Common myeloid progenitor, CD34-positive (primary cell): ENCODE measurements around the gene GUCY1A1.

Experiments used
- CTCF ChIA-PET: fragments of 350-600 bp; sonication (Branson Sonifier 250); formaldehyde crosslinking; loops from one replicate; lab custom pipeline; 2021; ENCODE audit warnings: antibody characterized with exemption; lab: Charles Lee
- POLR2A ChIA-PET: fragments of 350-600 bp; sonication (Branson Sonifier 250); formaldehyde crosslinking; loops from one replicate; lab custom pipeline; 2021; ENCODE audit warnings: antibody characterized with exemption; lab: Charles Lee
- DNase-seq, 3 donors: peaks; one replicate each; pipeline versions ENCODE4 v3.0.0 to v3.0.0-alpha.2; 2013
- H3K27ac ChIP-seq, 2 experiments: 1 replicate in 1 of 2; 2 replicates in 1 of 2; pipeline ENCODE4 v1.7.0; 2013; ENCODE audit warnings: inconsistent platforms in 2 of 2, low read length in 2 of 2, mild to moderate bottlenecking in 2 of 2, low read depth in 1 of 2, moderate library complexity in 1 of 2; ENCODE audit not compliant: severe bottlenecking in 2 of 2, insufficient read depth in 1 of 2, poor library complexity in 1 of 2
- H3K27me3 ChIP-seq, 5 experiments: replicated peaks in 2 of 5; 1 replicate in 3 of 5; 2 replicates in 2 of 5; pipeline versions ENCODE4 v1.6.1 to v1.7.0; 2013; ENCODE audit warnings: low read length in 4 of 5, mild to moderate bottlenecking in 2 of 5, moderate library complexity in 2 of 5, inconsistent platforms in 1 of 5; ENCODE audit not compliant: insufficient read depth in 5 of 5, control insufficient read depth in 4 of 5
- H3K36me3 ChIP-seq, 4 experiments: 1 replicate in 2 of 4; 2 replicates in 2 of 4; pipeline versions ENCODE4 v1.6.1 to v1.7.0; 2013; ENCODE audit warnings: low read length in 3 of 4, control low read depth in 1 of 4, mild to moderate bottlenecking in 1 of 4; ENCODE audit not compliant: control insufficient read depth in 4 of 4, insufficient read depth in 4 of 4
- H3K4me1 ChIP-seq, 4 experiments: 1 replicate in 3 of 4; 2 replicates in 1 of 4; pipeline versions ENCODE4 v1.6.1 to v1.7.1; 2013; ENCODE audit warnings: low read length in 3 of 4, mild to moderate bottlenecking in 3 of 4, control low read depth in 1 of 4, inconsistent platforms in 1 of 4, moderate library complexity in 1 of 4; ENCODE audit not compliant: control insufficient read depth in 4 of 4, insufficient read depth in 4 of 4; ENCODE audit errors: control extremely low read depth in 1 of 4
- H3K4me3 ChIP-seq, 7 experiments: 1 replicate in 4 of 7; 2 replicates in 3 of 7; pipeline versions ENCODE4 v1.5.1 to v1.7.0; 2013; ENCODE audit warnings: mild to moderate bottlenecking in 7 of 7, low read length in 6 of 7, moderate library complexity in 6 of 7, inconsistent platforms in 2 of 7, low read depth in 2 of 7, control low read depth in 1 of 7; ENCODE audit not compliant: insufficient read depth in 4 of 7, control insufficient read depth in 1 of 7; ENCODE audit errors: extremely low read depth in 1 of 7
- H3K9me3 ChIP-seq, 5 experiments: 1 replicate in 4 of 5; 2 replicates in 1 of 5; pipeline versions ENCODE4 v1.6.1 to v1.7.1; 2013; ENCODE audit warnings: low read length in 4 of 5, mild to moderate bottlenecking in 2 of 5, inconsistent platforms in 1 of 5, low read depth in 1 of 5, moderate library complexity in 1 of 5; ENCODE audit not compliant: control insufficient read depth in 4 of 5, insufficient read depth in 2 of 5; ENCODE audit errors: control extremely low read depth in 1 of 5
- WGBS: methylation state at CpG from one replicate; pipeline ENCODE4 v1.1.5; 2013; ENCODE audit not compliant: insufficient coverage; 5-methylcytosine and 5-hydroxymethylcytosine counted together

GUCY1A1 gene

GRCh38 chr4:155668707-155669220 lies 2.1 kb downstream of the GUCY1A1 start:
- Histone ChIP-seq H3K27me3 (no peaks in the 10 kb centered on the region), H3K4me3 (peak overlapping the region in 6 of 7 experiments; percentile 81 to 99 (median 88)), H3K36me3 (peaks cover 0 to 20% (median 9%) of the 10 kb centered on the region in 4 experiments), H3K9me3 (no peaks in the 10 kb centered on the region), H3K27ac (peak overlapping the region; percentile 78 to 90), H3K4me1 (peaks cover 32 to 73% (median 51%) of the 10 kb centered on the region in 4 experiments)
- WGBS: no CpG with 5 or more reads among the region's 9 CpGs
- DNase-seq: peak in 1 of 3 donors; percentile 44
- ChIA-PET CTCF (interaction anchor here (1.0 to 2.1 kb wide), 3 partner anchors 14 to 90 kb away, joined by 3 to 6 read pairs (median 5); partner anchors contain the start of gene GUCY1B1), POLR2A (no interaction called here)

- peak overlapping the region in 2 of 7 experiments; percentile 36 to 48 for H3K4me3 ChIP-seq
- peaks cover 42 to 82% (median 61%) of the 10 kb centered on the region in 4 experiments for H3K4me1 ChIP-seq
- peak overlapping the region in 1 of 2 experiments; percentile 28 for H3K27ac ChIP-seq
- ChIA-PET CTCF (no interaction called here), POLR2A (no interaction called here)
- WGBS: 83% methylated on average over 2 of the region's 2 CpGs
- no peaks in the 10 kb centered on the region for H3K27me3 ChIP-seq
- H3K9me3 ChIP-seq: no peaks in the 10 kb centered on the region
- DNase-seq: no peak
- H3K36me3 ChIP-seq: peaks cover 0 to 20% (median 9%) of the 10 kb centered on the region in 4 experiments
These were observed 5.7 kb downstream of the GUCY1A1 start for GRCh38 chr4:155672342-155672741.

- H3K4me3 ChIP-seq: peak overlapping the region in 3 of 7 experiments; percentile 3 to 48 (median 29)
- ChIA-PET POLR2A (no interaction called here), CTCF (interaction anchor here (0.8 to 4.0 kb wide), 5 partner anchors 11 to 231 kb away, joined by 3 to 15 read pairs (median 3); partner anchors contain the start of gene GUCY1B1)
- no peak for DNase-seq
- peaks cover 0 to 21% (median 9%) of the 10 kb centered on the region in 4 experiments for H3K36me3 ChIP-seq
- peak overlapping the region in 1 of 2 experiments; percentile 18 for H3K27ac ChIP-seq
- no peaks in the 10 kb centered on the region for H3K27me3 ChIP-seq
- WGBS: 80% methylated on average over 1 of the region's 3 CpGs
- H3K4me1 ChIP-seq: peaks cover 42 to 88% (median 64%) of the 10 kb centered on the region in 4 experiments
- H3K9me3 ChIP-seq: no peaks in the 10 kb centered on the region
These were observed 6.9 kb downstream of the GUCY1A1 start for GRCh38 chr4:155673453-155673979.

- DNase-seq: no peak
- 100% methylated on average over 2 of the region's 6 CpGs for WGBS
These were observed 8.0 kb downstream of the GUCY1A1 start for GRCh38 chr4:155674669-155675071.

GRCh38 chr4:155675709-155676429 lies 9.2 kb downstream of the GUCY1A1 start:
- ChIA-PET CTCF (interaction anchor here (1.2 to 4.0 kb wide), 7 partner anchors 9 to 147 kb away, joined by 3 to 15 read pairs (median 5); partner anchors contain the start of gene GUCY1A1), POLR2A (interaction anchor here (0.6 to 2.6 kb wide), 7 partner anchors 9 to 82 kb away, joined by 3 to 9 read pairs (median 5); partner anchors contain the start of genes GUCY1A1 and GUCY1B1)
- WGBS: 0% methylated on average over 1 of the region's 2 CpGs
- H3K36me3 ChIP-seq: peaks cover 0 to 24% (median 10%) of the 10 kb centered on the region in 4 experiments
- peak; percentile 67 to 94 (median 88) for DNase-seq
- H3K4me3 ChIP-seq: peak overlapping the region in 6 of 7 experiments; percentile 11 to 70 (median 49)
- H3K9me3 ChIP-seq: peaks cover 0 to 3% (median 0%) of the 10 kb centered on the region in 5 experiments
- H3K27me3 ChIP-seq: no peaks in the 10 kb centered on the region
- H3K4me1 ChIP-seq: peaks cover 32 to 94% (median 68%) of the 10 kb centered on the region in 4 experiments
- H3K27ac ChIP-seq: peak overlapping the region; percentile 62 to 81

More at GRCh38 chr4:155674669-155675071, 8.0 kb downstream of the GUCY1A1 start:
- Histone ChIP-seq H3K9me3 (peaks cover 0 to 3% (median 0%) of the 10 kb centered on the region in 5 experiments), H3K36me3 (peaks cover 0 to 27% (median 11%) of the 10 kb centered on the region in 4 experiments), H3K4me3 (peak overlapping the region in 1 of 7 experiments; percentile 36), H3K4me1 (peaks cover 39 to 93% (median 67%) of the 10 kb centered on the region in 4 experiments), H3K27me3 (no peaks in the 10 kb centered on the region), H3K27ac (peak overlapping the region in 1 of 2 experiments; percentile 22)
- ChIA-PET POLR2A (no interaction called here), CTCF (interaction anchor here (0.6 to 4.0 kb wide), 3 partner anchors 10 to 98 kb away, joined by 4 to 15 read pairs (median 15); no protein-coding TSS in a partner anchor)

GRCh38 chr4:155676430-155676825 lies 9.8 kb downstream of the GUCY1A1 start:
- Histone ChIP-seq H3K27ac (peak overlapping the region; percentile 1 to 81), H3K36me3 (peaks cover 0 to 20% (median 7%) of the 10 kb centered on the region in 4 experiments), H3K9me3 (peaks cover 0 to 3% (median 0%) of the 10 kb centered on the region in 5 experiments), H3K27me3 (no peaks in the 10 kb centered on the region), H3K4me3 (peak overlapping the region in 6 of 7 experiments; percentile 11 to 70 (median 44)), H3K4me1 (peaks cover 31 to 94% (median 68%) of the 10 kb centered on the region in 4 experiments)
- DNase-seq: peak in 2 of 3 donors; percentile 64 to 80
- ChIA-PET POLR2A (interaction anchor here (0.6 to 2.6 kb wide), 7 partner anchors 9 to 110 kb away, joined by 3 to 9 read pairs (median 4); partner anchors contain the start of genes GUCY1A1 and GUCY1B1), CTCF (interaction anchor here (1.0 to 4.0 kb wide), 7 partner anchors 9 to 147 kb away, joined by 3 to 15 read pairs (median 5); partner anchors contain the start of gene GUCY1A1)
- 17% methylated on average over 1 of the region's 4 CpGs for WGBS
